Glomerular endothelial cell (primary cell): ENCODE data around the gene PRDM16. TPM values are rescaled to one million over a fixed set of nuclear protein-coding genes. Genes with fewer than 3 reads are reported as not detected.

ENCODE experiments used
- DNase-seq: peaks from one replicate; pipeline ENCODE4 v3.0.0-alpha.2; 2011; ENCODE audit warnings: low read depth, low spot score; ENCODE audit errors: extremely low read depth
- total RNA-seq: library from RNA; depleted of rRNA; stranded (reverse); fragments of >200 nt; gene quantifications from 2 replicates; pipeline ENCODE4 v1.2.3, GENCODE V29; 2015

The PRDM16 gene
- total RNA-seq, 1 donor from 2014 or later, result 0.12 TPM

DNA sequence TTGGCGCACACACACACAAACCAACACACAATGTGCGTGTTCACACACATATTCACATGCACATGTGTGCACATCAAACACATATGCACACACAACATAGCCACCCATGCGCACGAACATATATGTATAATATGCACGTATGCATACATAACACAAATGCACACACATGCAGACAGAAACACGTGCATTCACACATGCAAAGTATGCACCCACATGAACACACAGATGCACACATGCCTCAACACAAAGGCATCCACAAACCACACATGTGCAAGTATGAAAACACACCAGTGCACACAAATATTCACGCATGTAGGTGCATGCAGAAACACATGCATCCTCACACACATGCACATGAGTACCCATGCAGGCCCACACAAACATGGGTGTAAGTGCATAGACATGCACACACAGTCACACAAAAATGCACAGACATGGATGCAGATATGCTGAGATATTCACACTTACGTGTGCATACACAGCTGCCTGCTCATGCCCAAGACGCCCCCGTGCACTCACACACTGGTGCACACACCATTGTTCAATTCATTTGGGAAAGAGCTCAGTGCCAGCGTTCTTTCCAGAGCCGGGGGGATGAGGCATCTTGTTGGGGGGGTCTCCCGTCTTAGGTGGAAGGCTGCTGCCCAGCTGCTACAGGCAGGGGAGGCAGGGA, 332.7 kb downstream of the PRDM16 start:
- no peak for DNase-seq

DNA sequence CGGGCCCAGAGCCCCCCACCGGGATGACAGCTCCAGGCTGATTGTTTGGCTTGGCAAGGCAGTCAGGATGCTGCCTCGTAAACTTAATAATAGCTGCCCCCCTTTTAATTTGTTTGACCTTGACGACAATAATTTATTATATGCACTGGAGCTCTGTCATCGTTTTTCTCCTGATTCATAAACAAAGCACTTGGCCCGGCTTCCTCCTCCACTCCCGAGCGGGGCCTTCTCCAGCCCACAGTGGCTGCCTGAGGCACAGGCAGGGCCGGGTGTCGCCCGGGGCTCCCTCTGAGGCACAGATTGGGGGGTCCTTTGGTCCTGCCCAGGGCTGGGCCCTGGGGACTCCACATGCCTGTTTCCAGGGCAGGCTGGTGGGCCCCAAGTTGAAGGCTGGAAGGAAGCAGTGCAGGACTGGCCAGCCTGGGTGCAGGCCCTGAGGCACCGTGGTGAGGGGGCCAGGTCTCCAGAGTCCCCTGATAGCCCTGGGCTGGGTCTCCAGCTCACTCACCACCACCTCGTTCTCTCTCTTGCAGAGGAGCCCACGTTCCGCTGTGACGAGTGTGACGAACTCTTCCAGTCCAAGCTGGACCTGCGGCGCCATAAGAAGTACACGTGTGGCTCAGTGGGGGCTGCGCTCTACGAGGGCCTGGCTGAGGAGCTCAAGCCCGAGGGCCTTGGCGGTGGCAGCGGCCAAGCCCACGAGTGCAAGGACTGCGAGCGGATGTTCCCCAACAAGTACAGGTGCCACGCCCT, 333.4 kb downstream of the PRDM16 start:
- no peak for DNase-seq

DNA sequence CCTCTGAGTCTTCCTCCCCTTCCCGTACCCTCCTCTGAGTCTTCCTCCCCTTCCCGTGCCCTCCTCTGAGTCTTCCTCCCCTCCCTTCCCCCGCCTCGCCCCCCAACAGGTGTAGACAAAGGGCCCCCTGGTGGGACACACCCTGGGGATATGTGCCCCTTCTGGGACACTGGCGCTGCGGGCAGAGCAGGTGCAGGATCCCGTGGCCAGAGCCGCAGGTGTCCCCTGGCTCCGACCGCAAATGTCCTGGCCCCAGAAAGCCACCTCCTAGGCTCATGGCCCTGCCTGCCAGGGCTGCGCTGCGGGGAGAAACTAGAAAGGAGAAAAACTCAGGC, 334.0 kb downstream of the PRDM16 start:
- no peak for DNase-seq

DNA sequence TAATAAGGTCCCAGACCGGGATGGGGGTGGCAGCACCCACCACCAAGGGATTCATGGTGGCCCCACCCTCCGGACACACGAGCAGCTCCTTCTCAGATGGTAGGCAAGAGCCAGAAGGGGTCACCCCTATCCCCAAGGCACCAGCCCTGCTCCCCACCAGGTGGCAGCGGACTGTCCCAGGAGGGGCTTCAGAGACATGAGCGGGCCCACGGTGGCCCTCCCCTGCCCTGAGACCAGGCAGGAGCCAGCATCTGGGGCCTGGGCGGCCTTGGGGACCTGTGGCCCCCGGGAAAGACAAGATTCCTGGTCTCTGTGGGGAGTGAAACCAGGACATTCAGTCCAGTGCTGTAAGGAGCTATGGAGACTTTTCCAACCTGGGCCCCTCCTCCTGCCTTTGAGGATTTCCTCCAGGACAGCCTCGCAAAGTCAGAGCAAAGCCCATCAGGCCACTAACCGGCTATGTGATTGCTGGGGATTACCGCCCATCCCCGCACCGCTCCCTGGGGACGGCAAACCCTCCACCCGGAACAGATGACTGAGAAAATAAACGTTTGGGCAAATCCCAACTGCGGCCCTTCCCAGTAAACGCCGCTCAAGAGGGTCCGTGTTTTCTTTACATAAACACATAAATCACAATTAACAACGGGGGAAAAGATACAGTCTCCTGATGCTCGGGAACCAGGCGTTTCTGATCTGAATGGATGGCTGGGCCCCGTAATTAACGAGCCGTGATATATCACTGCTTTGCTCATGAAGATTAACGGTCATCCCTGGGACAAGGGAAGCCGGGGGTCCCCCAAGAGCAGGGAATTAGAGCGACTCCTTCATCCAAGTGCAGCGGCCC, 334.6 kb downstream of the PRDM16 start:
- no peak for DNase-seq

DNA sequence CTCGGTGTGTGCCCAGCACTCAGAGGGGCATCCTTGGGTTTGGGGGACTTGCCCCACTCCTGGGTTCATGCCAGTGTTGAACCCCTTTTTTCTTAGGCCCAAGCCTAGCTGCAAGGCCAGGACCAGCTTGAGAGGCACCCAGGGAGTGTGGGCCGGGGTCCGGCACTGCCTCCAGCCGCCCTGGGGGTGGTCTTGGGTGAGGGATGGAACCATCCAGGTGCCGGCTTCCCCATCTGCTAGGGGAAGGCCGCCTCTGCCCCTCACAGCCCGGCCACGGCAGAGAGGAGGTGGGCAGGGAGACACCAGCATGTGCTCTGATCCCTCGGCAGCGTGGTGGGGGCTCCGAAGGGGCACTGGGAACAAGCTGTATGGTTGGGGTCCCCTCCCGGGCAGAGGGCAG, 335.3 kb downstream of the PRDM16 start:
- DNase-seq, result no peak

DNA sequence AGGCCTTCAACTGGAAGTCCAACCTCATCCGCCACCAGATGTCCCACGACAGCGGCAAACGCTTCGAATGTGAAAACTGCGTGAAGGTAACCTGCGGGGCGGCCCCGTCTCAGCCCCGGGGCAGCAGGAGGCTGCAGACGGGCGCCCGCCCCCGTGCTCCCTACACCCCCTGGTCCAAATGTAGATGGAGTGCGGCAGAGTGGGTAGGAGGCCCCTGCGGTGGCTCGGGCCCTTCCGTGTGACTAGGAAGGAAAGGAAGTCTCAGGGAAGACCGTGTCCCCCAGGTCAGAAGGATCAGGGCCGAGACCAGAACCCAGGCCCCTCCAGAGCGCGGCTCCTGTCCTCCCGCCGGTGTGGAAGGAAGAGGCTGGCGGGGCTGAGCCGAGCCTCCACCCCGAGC, 335.8 kb downstream of the PRDM16 start:
- no peak for DNase-seq

DNA sequence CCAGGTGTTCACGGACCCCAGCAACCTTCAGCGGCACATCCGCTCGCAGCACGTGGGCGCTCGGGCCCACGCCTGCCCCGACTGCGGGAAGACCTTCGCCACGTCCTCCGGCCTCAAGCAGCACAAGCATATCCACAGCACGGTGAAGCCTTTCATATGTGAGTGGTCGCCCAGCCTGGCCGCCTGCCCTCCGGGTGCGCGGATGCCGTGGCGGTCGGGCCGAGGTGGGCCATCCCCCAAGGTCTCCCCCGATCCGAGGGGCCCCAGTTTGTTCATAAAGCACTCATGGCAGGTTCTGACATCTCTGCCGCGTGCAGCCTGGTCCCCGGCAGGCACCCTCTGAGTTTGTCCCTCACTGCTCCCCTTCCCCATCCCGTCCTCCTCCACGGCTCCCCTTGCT, 336.5 kb downstream of the PRDM16 start:
- no peak for DNase-seq

DNA sequence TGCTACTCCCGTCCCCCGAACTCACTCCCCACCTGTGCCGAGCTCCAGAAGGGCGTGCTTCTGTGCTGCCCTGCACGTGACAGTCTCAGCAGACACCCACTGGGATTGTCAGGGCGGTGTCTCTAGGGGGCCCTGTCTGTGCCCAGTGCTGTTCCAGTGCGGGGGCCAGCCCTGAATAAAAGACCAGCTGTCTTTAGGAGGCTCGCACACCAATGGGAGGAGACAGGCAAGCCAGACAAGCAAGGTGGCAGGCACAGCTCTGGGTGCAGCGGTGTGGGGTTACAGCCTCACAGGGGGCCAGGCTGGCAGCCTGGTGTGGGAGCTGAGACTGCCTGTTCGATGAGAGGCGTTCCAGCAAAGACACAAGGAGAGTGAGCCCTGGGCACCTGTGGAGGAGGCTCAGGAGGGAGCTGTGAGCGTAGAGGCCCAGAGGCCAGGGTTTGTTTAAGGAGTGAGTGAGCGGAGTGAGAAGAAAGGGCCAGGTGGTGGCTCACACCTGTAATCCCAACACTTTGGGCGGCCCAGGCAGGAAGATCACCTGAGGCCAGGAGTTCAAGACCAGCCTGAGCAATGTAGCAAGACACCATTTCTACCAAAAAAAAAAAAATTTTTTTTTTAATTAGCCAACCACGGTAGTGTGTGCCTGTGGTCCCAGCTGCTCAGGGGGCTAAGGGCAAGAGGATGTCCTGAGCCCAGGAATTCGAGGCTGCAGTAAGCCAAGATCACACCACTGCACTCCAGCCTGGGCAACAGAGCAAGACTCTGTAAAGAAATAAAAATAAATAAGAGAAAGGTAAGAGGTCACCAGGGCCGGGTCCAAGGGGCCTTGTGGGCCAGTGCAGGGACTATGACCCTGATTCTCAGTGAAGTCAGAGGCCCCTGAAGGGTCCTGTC, 337.2 kb downstream of the PRDM16 start:
- DNase-seq, result no peak

DNA sequence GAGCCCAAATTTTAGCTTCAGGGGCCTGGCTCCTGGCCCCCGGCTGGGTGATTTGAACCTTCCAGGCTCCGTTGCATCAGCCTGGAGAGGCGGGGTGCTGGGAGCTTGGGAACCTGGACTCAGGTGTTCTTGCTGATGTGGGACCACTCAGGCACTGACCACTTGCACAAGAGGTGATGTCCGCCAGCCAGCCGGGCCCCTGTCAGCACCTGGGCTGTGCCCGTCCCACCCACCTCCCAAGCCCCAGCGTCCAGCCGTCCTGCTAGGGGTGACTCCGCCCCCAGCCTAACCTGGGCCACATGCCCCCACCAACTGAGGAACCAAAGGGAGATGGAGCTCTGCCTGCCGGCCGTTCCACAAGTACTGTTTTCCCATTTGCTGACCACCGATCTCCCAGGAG, 338.0 kb downstream of the PRDM16 start:
- no peak for DNase-seq

DNA sequence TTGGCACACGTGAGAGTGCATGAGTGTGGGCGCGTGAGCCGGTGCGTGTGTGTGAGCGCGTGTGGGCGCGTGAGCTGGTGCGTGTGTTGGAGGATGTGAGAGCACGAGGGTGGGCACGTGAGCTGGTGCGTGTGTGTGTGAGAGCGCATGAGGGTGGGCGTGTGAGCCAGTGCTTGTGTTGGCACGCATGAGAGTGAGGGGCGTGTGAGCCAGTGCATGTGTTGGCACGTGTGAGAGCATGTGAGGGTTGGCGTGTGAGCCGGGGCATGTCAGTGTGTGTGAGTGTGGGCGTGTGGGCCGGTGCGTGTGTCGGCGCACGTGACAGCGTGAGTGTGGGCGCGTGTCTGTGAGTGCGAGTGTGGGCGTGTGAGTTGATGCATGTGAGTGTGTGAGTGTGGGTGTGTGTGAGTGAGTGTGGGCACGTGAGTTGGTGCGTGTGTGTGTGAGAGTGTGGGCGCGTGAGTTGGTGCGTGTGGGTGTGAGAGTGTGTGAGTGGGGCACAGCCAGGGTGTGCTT, 339.8 kb downstream of the PRDM16 start:
- no peak for DNase-seq

DNA sequence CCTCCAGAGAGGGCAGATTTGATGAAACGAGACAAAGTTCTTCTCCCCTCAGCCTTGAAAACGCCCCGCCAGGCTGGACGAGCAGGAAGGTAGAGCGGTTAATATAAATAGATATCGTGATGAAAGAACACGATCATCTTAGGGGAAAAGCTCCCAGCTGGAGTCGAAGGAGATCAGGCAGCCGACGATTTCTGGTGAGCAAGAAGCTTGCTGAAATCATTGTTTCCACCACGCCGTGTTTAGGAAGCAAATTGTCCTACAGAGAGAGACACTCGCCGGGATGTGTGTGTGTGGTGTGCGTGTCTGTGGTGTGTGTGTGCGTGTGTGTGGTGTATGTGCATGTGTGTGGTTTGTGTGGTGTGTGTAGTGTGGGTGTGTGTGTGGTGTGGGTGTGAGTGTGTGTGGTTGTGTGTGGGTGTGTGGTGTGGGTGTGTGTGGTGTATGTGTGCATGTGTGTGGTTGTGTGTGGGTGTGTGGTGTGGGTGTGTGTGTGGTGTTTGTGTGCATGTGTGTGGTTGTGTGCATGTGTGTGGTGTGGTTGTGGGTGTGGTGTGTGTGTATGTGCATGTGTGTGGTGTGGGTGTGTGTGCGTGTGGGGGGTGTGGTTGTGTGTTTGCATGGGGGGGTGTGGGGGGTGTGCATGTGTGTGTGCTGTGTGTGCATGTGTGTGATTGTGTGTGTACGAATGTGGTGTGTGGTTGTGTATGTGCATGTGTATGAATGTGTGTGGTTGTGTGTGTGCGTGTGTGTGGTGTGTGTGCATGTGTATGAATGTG, 340.6 kb downstream of the PRDM16 start:
- no peak for DNase-seq

DNA sequence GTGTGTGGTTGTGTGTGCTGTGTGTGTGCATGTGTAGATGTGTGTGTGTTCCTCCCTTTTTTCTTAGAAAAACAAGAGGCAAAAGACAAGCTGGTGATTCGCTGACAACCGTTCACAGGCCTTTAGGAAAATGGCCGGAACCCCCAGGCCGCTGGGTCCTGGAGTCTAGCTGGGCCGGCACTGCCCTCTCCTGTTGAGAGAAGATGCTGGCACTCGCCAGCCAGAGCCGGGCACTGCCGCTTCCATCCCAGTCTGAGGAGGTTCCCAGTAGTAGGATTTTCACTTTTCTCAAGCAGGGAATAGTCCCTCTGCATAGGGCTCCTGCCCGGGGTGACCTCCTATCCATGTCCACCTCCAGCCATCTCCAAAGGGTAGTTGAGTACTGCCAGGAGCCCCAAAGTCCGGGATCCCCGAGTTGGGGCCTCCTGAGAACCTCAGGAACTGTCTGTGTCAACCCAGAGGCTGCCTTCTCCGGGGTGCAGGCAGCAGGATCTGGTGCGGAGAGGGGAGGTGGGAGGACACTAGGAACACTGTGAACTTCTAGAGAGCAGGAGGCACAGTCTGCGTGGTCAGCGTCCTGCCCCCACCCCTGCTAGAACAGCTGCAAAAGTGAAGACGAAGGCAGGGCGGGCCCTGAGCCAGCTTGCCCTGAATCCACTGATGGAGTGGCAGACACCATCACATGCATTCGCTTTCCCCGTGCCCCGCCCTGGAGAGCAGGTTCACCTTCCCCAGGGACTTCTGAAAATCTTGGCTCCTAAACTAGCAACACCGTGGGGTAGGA, 341.3 kb downstream of the PRDM16 start:
- peak; percentile 16 for DNase-seq

DNA sequence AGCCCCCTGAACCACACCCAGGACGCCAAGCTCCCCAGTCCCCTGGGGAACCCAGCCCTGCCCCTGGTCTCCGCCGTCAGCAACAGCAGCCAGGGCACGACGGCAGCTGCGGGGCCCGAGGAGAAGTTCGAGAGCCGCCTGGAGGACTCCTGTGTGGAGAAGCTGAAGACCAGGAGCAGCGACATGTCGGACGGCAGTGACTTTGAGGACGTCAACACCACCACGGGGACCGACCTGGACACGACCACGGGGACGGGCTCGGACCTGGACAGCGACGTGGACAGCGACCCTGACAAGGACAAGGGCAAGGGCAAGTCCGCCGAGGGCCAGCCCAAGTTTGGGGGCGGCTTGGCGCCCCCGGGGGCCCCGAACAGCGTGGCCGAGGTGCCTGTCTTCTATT, 342.8 kb downstream of the PRDM16 start:
- no peak for DNase-seq

DNA sequence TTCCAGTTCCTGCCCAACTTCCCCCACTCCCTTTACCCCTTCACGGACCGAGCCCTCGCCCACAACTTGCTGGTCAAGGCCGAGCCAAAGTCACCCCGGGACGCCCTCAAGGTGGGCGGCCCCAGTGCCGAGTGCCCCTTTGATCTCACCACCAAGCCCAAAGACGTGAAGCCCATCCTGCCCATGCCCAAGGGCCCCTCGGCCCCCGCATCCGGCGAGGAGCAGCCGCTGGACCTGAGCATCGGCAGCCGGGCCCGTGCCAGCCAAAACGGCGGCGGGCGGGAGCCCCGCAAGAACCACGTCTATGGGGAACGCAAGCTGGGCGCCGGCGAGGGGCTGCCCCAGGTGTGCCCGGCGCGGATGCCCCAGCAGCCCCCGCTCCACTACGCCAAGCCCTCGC, 343.4 kb downstream of the PRDM16 start:
- DNase-seq, result no peak

DNA sequence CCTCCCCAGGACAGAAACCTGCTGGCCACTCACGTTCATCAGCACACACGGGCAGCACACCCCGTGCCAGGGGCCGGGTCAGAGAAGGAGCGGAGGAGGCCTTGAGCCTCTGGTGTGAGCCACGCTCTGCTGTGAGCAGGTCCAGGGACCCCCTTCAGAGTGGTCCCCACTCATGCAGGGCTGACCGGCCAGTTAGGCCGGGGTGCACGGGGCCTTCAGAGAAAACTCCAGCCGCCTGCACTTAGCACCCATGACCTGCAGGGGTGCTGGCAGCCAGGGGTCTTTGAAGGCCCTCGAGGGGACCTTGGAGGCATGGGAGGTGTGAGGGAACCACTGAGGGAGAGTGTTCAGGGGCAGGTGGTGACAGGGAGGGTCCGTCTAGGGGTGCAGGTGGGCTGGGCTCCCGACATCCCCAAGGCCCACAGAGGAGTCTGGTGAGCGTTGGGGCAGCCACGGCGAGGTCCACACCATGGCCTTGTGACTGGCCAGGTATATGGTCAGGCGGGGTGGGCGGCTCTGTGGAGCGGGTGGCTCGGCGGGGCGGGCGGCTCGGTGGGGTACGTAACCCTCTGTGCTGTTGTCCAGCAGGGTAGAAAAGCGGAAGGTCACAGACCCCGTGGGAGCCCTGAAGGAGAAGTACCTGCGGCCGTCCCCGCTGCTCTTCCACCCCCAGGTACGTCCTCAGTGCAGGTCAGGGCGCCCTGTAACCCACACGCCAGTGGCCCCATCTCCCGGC, 345.1 kb downstream of the PRDM16 start:
- no peak for DNase-seq

DNA sequence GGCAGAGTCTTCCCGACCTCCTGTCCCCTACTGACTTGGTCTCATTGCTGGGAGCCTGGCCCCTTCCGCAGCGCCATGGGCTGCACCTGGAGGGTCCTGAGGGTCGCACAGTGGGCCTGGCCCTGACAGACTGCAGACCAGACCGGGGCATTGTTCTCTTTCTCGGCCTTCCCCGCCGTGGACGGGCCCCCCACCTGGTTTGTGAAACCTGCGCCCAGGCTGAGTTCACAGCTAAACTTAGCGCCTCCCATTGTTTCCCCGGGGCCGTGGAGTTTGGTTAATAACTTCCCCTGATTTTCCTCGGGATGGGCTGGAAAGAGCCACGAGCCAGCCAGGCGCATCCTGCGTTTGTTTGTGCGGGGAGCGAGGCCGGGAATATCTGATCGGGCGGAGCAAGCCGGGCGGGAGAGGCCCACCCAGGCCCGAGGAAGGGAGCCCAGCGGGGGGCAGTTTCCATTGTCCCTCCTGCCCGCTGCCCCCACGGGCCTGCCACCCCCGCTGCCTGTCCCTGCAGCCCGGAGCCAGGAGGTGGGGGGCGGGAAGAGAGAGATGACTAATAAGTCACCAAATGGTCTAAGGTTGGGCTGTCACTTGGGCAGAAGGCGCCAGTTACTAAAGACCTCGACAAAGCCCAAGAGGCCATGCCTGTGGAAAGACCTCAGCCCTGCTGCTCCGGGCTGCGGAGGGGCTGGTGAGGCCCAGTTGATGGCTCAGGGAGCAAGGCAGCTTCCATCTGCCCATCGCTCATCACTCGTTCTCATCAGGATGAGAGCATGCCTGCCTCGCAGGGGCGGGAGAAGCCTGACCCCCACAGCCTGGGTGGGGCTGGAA, 346.5 kb downstream of the PRDM16 start:
- no peak for DNase-seq

DNA sequence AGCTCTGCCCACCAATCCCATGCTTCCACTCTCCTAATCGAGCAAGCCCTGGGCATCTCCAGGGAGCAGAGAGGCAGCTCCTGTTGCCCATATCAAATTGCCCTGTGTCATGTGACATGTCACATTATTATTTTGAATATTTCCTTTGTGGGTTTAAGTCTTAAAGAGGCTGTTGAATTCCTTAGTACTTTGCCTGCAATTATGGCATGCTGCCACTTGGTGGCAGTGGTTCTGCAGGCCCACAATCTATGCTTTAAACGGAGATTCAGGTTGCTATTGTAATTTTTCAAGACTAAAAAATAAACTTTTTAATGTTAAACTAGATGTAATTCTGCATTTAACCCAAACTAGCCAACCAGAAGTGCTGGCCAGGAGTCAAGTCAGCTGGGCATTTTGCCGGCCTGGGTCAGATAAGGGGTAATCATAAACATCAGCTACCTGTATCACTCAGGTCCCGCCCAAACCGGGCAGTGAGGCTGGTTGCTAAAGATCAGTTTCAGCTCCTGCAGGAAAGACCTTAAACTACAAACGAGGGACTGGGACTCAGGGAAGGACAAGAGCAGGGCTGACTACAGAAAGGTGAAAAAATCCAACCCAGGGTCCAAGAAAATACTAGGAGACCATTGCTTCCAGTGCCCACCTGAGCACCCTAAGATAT, 348.2 kb downstream of the PRDM16 start:
- DNase-seq, result no peak
